GM12892 (cell line): ENCODE data around the gene LIMA1.

ENCODE experiments used
- DNase-seq: peaks from one replicate; pipeline ENCODE4 v3.0.0; 2011; ENCODE audit not compliant: insufficient read length
- FAIRE-seq: peaks from 2 replicates; lab custom pipeline; 2011; peaks lifted over from hg19 to GRCh38; lab: Jason Lieb, UNC
- POLR2A ChIP-seq: IDR thresholded peaks from 2 replicates; pipeline ENCODE4 v1.6.1; 2011; ENCODE audit warnings: low read depth, low read length, control low read depth
- POLR2AphosphoS5 ChIP-seq: IDR thresholded peaks from 2 replicates; pipeline ENCODE4 v1.6.1; 2011; ENCODE audit warnings: low read depth, low read length, control low read depth
- TAF1 ChIP-seq: IDR thresholded peaks from 2 replicates; pipeline ENCODE4 v1.6.1; 2011; ENCODE audit warnings: low read depth, mild to moderate bottlenecking, control low read depth, low read length, borderline replicate concordance

Gene LIMA1

GRCh38 chr12:50132505-50133135 is 150.7 kb downstream of the LIMA1 start:
- DNase-seq (no peak), FAIRE-seq (no peak)
- no peak for TF ChIP-seq POLR2A
- TF ChIP-seq POLR2AphosphoS5, result no peak
- TF ChIP-seq TAF1, result no peak

- no peak for DNase-seq
- TF ChIP-seq POLR2AphosphoS5 (no peak), TAF1 (no peak), POLR2A (no peak)
- no peak for FAIRE-seq
Observed at GRCh38 chr12:50129290-50129689, 154.0 kb downstream of the LIMA1 start.

GRCh38 chr12:50127546-50127945 is 155.8 kb downstream of the LIMA1 start:
- no peak for TF ChIP-seq POLR2A
- DNase-seq (no peak), FAIRE-seq (no peak)
